Endothelial cell of umbilical vein (primary cell): ENCODE data around the gene OOSP2. TPM values are rescaled to one million over a fixed set of nuclear protein-coding genes. Genes with fewer than 3 reads are reported as not detected.

Source experiments
- BruUV-seq: library from RNA; stranded (reverse); fragments of 400-500 nt; replicated peaks from 2 replicates; lab custom pipeline; 2021; lab: Mats Ljungman, UMichigan
- CTCF ChIA-PET: fragments of 300-600, 350-600 bp; sonication (Branson Sonifier 250); formaldehyde crosslinking; loops from one replicate; lab custom pipeline; 2021; ENCODE audit warnings: antibody characterized with exemption, inconsistent platforms; lab: Charles Lee
- POLR2A ChIA-PET: fragments of 300-600, 350-600 bp; sonication (Branson Sonifier 250); formaldehyde crosslinking; loops from one replicate; lab custom pipeline; 2021; ENCODE audit warnings: antibody characterized with exemption, inconsistent platforms; lab: Charles Lee
- DNase-seq: peaks from one replicate; pipeline ENCODE4 v3.0.0-alpha.2; 2011; ENCODE audit warnings: low read depth, low spot score
- FAIRE-seq: peaks from 2 replicates; lab custom pipeline; 2011; peaks lifted over from hg19 to GRCh38; lab: Jason Lieb, UNC
- H2AFZ ChIP-seq: 2 replicates; pipeline ENCODE4 v1.6.0; 2012; ENCODE audit warnings: low read depth, low read length, control low read depth, inconsistent platforms
- H3K27ac ChIP-seq: 2 replicates; pipeline ENCODE4 v1.5.1; 2011; ENCODE audit warnings: low read depth, mild to moderate bottlenecking, control low read depth, low read length, moderate library complexity; ENCODE audit not compliant: insufficient read depth
- H3K27me3 ChIP-seq, 2 experiments: 2 replicates each; pipeline versions ENCODE4 v1.6.0 to v1.6.1; 2011; ENCODE audit warnings: low read length in 2 of 2, mixed read lengths in 1 of 2; ENCODE audit not compliant: control insufficient read depth in 2 of 2, insufficient read depth in 2 of 2
- H3K36me3 ChIP-seq, 2 experiments: 2 replicates in 1 of 2; 3 replicates in 1 of 2; pipeline ENCODE4 v1.5.1; 2011; ENCODE audit warnings: low read length in 2 of 2, mild to moderate bottlenecking in 1 of 2, moderate library complexity in 1 of 2; ENCODE audit not compliant: control insufficient read depth in 2 of 2, insufficient read depth in 2 of 2; ENCODE audit errors: extremely low read depth in 1 of 2
- H3K4me1 ChIP-seq: 3 replicates; pipeline ENCODE4 v1.5.1; 2011; ENCODE audit warnings: mild to moderate bottlenecking, low read length; ENCODE audit not compliant: control insufficient read depth, insufficient read depth; ENCODE audit errors: extremely low read depth
- H3K4me2 ChIP-seq: 2 replicates; pipeline ENCODE4 v1.6.1; 2011; ENCODE audit warnings: low read length, control low read depth, mixed read lengths; ENCODE audit not compliant: insufficient read depth
- H3K4me3 ChIP-seq, 3 experiments: fragments of 200-600 bp in 1 of 3; sonication (generic), shearing (Covaris generic) in 1 of 3; replicated peaks in 1 of 3; 2 replicates each; pipeline ENCODE4 v1.5.1; 2011 to 2016; ENCODE audit warnings: control low read depth in 3 of 3, low read length in 3 of 3, mild to moderate bottlenecking in 2 of 3, inconsistent platforms in 1 of 3, low read depth in 1 of 3, moderate library complexity in 1 of 3; ENCODE audit not compliant: insufficient read depth in 1 of 3
- H3K79me2 ChIP-seq: 2 replicates; pipeline ENCODE4 v1.6.0; 2012; ENCODE audit warnings: low read length, inconsistent platforms; ENCODE audit not compliant: control insufficient read depth, insufficient read depth
- H3K9ac ChIP-seq: replicated peaks from 2 replicates; pipeline ENCODE3; 2011; ENCODE audit warnings: low read length, control low read depth; ENCODE audit not compliant: insufficient read depth; ENCODE audit errors: extremely low read depth
- H3K9me1 ChIP-seq: replicated peaks from 3 replicates; pipeline ENCODE4 v1.6.0; 2011; ENCODE audit warnings: mild to moderate bottlenecking, low read length; ENCODE audit not compliant: control insufficient read depth, insufficient read depth; ENCODE audit errors: extremely low read depth
- H3K9me3 ChIP-seq: replicated peaks from 2 replicates; pipeline ENCODE4 v1.5.1; 2012; ENCODE audit warnings: low read length, inconsistent platforms; ENCODE audit not compliant: control insufficient read depth, insufficient read depth
- H4K20me1 ChIP-seq: replicated peaks from 2 replicates; pipeline ENCODE3; 2011; ENCODE audit warnings: mild to moderate bottlenecking, low read length; ENCODE audit not compliant: control insufficient read depth, insufficient read depth; ENCODE audit errors: extremely low read depth
- EZH2 ChIP-seq: IDR thresholded peaks from 2 replicates; pipeline ENCODE4 v1.6.1; 2012; ENCODE audit warnings: borderline replicate concordance, low read depth, mild to moderate bottlenecking, moderate library complexity, low read length, inconsistent platforms; ENCODE audit not compliant: severe bottlenecking
- FOS ChIP-seq: IDR thresholded peaks from 2 replicates; pipeline ENCODE4 v1.6.1; 2011; ENCODE audit warnings: mild to moderate bottlenecking, low read length, moderate library complexity, borderline replicate concordance; ENCODE audit not compliant: insufficient read depth
- GATA2 ChIP-seq: IDR thresholded peaks from 2 replicates; pipeline ENCODE4 v1.7.0; 2011; ENCODE audit warnings: low read depth, mild to moderate bottlenecking, moderate library complexity, mixed read lengths, low read length; ENCODE audit not compliant: insufficient read length, insufficient read depth
- JUN ChIP-seq: IDR thresholded peaks from 2 replicates; pipeline ENCODE4 v1.6.1; 2011; ENCODE audit warnings: borderline replicate concordance, low read depth; ENCODE audit not compliant: insufficient read length, insufficient read depth
- MAX ChIP-seq: IDR thresholded peaks from 2 replicates; pipeline ENCODE4 v1.6.1; 2011; ENCODE audit not compliant: insufficient read depth, insufficient read length
- MYC ChIP-seq: IDR thresholded peaks from one replicate; pipeline ENCODE4 v1.6.1; 2011; ENCODE audit warnings: mild to moderate bottlenecking, low read depth, low read length
- POLR2A ChIP-seq: IDR thresholded peaks from 2 replicates; pipeline ENCODE4 v1.6.1; 2012; ENCODE audit warnings: low read depth, mild to moderate bottlenecking, control low read depth, low read length
- POLR2AphosphoS5 ChIP-seq: IDR thresholded peaks from 2 replicates; pipeline ENCODE4 v1.6.1; 2012; ENCODE audit warnings: low read depth, mild to moderate bottlenecking, control low read depth, low read length, moderate library complexity; ENCODE audit not compliant: insufficient read depth
- dilution Hi-C: fragments of 300-500 bp; cut with MboI; formaldehyde crosslinking; loops from one replicate; pipeline ENCODE4 v1.15.0; 2019; ENCODE audit warnings: low sequenced_read_pairs; ENCODE audit not compliant: extremely low pct_ligation_motif_present
- intact Hi-C: fragments of 100-400 bp; cut with micrococcal nuclease; formaldehyde crosslinking; loops from one replicate; pipeline ENCODE4 v1.10.0; 2022
- polyA plus RNA-seq, 4 experiments: library from polyadenylated mRNA; depleted of rRNA in 3 of 4; stranded (reverse) in 3 of 4; unstranded in 1 of 4; fragments of >200 nt; gene quantifications; 2 replicates each; pipeline versions ENCODE4 v1.2.1 to v1.2.3, GENCODE V29; 2011 to 2012; ENCODE audit warnings: missing spikeins in 1 of 4
- total RNA-seq: library from RNA; stranded (reverse); gene quantifications from 2 replicates; pipeline ENCODE4 v1.2.3, GENCODE V29; 2021
- TF ChIP-seq, protein P1 (sequence below), 2 donors: IDR thresholded peaks; 1 replicate in 1 of 2; 2 replicates in 1 of 2; pipeline ENCODE4 v1.5.1; 2011; ENCODE audit warnings: low read length in 2 of 2, mild to moderate bottlenecking in 2 of 2, moderate library complexity in 2 of 2, control low read depth in 1 of 2, inconsistent platforms in 1 of 2, low read depth in 1 of 2; ENCODE audit not compliant: insufficient read depth in 1 of 2; ENCODE audit errors: extremely low read depth in 1 of 2

The OOSP2 gene
- total and polyA plus RNA-seq, 2 donors (not counting 3 experiments of a cell fraction or from before 2014, with no cell fraction given) = not detected

DNA sequence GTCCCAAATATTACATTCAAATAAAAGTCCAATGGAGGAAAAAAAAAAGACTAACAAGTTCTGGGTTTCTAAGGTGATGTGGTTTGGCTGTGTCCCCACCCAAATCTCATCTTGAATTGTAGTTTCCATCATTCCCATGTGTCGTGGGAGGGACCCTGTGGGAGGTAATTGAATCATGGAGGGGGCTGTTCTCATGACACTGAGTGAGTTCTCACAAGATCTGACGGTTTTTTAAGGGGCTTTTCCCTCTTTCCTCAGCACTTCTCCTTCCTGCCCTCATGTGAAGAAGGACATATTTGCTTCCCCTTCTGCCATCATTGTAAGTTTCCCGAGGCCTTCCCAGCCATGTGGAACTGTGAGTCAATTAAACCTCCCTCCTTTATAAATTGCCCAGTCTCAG lies 40.3 kb downstream of the OOSP2 start:
- Histone ChIP-seq H4K20me1 (no peaks in the 10 kb centered on the region), H3K4me2 (no peak overlapping the region), H3K79me2 (no peaks in the 10 kb centered on the region), H3K36me3 (no peaks in the 10 kb centered on the region), H2AFZ (no peak overlapping the region), H3K4me3 (no peak overlapping the region), H3K27ac (no peak overlapping the region), H3K9ac (no peak overlapping the region), H3K9me1 (no peaks in the 10 kb centered on the region), H3K9me3 (no peaks in the 10 kb centered on the region), H3K27me3 (peaks cover 0 to 10% of the 10 kb centered on the region in 2 experiments), H3K4me1 (peaks cover 2% of the 10 kb centered on the region)
- TF ChIP-seq EZH2 (no peak), POLR2A (no peak), POLR2AphosphoS5 (no peak), GATA2 (no peak), FOS (no peak), MAX (no peak), MYC (no peak), JUN (no peak)
- TF ChIP-seq, protein P1, sequence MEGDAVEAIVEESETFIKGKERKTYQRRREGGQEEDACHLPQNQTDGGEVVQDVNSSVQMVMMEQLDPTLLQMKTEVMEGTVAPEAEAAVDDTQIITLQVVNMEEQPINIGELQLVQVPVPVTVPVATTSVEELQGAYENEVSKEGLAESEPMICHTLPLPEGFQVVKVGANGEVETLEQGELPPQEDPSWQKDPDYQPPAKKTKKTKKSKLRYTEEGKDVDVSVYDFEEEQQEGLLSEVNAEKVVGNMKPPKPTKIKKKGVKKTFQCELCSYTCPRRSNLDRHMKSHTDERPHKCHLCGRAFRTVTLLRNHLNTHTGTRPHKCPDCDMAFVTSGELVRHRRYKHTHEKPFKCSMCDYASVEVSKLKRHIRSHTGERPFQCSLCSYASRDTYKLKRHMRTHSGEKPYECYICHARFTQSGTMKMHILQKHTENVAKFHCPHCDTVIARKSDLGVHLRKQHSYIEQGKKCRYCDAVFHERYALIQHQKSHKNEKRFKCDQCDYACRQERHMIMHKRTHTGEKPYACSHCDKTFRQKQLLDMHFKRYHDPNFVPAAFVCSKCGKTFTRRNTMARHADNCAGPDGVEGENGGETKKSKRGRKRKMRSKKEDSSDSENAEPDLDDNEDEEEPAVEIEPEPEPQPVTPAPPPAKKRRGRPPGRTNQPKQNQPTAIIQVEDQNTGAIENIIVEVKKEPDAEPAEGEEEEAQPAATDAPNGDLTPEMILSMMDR (IDR thresholded peaks at IDR 0.05; ENCODE audit: extremely low read depth in 1 of 2, insufficient read depth in 1 of 2, low read depth in 1 of 2, low read length in 2 of 2) = no peak
- no TSS peak for BruUV-seq
- DNase-seq (no peak), FAIRE-seq (no peak)
- CTCF ChIA-PET = no interaction called here
- intact Hi-C loops = no loop called here
- dilution Hi-C loops = no loop called here
- POLR2A ChIA-PET = no interaction called here
